Measurements from ENCODE around the gene SNX24.
A peak's percentile ranks its signal among the peaks of the same experiment; 100 is the strongest.

SNX24 gene

DNA sequence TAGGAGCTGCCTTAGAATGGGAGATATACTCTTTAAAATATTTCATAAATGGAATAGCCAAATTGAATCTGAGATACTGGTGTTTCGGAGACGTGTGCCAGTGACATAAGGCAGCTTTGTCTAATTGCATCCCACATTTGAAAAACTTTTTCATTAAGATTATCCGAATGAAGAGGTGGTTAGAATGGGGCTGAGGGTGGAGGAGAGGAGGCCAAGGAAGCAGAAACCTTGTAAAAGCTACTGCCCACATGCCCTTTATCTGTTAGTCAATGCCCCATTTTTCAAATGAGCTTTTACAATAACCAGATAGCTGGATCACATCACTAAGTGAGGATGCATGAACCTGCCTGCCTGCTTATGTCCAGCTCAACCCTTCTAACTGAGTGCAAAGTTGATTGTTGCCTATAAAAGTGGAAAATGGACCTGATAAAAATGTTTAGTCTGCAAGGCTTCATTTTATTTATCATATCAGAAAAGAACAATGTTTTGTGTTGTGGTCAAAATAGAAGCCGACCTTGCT lies 34.8 kb downstream of the SNX24 start:
- no peak overlapping the region for H3K4me3 ChIP-seq (ENCODE audit: low read depth, low read length)
- TF ChIP-seq, protein P1, sequence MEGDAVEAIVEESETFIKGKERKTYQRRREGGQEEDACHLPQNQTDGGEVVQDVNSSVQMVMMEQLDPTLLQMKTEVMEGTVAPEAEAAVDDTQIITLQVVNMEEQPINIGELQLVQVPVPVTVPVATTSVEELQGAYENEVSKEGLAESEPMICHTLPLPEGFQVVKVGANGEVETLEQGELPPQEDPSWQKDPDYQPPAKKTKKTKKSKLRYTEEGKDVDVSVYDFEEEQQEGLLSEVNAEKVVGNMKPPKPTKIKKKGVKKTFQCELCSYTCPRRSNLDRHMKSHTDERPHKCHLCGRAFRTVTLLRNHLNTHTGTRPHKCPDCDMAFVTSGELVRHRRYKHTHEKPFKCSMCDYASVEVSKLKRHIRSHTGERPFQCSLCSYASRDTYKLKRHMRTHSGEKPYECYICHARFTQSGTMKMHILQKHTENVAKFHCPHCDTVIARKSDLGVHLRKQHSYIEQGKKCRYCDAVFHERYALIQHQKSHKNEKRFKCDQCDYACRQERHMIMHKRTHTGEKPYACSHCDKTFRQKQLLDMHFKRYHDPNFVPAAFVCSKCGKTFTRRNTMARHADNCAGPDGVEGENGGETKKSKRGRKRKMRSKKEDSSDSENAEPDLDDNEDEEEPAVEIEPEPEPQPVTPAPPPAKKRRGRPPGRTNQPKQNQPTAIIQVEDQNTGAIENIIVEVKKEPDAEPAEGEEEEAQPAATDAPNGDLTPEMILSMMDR (conservative IDR thresholded peaks at IDR 0.05; ENCODE audit: low read depth, low read length), result no peak
- no peak for DNase-seq (ENCODE audit: low read depth)

DNA sequence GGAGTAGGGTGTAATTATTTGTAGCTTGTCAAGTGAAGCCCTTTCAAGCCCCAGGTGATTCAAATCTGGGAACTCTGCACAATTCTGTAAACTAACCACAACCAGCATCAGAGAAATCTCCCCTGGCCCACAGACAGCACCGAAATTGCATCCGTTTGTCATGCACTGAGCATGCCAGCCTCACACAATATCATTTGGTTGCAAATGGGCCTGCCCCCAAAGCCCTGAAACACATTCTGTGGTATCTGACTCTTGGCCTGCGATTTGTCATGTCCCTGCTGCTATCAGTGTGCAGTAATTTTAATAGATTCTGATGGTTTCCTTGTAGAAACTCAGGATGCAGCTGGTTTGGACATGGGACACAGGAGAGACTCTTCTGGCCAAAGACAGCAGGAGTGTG lies 35.3 kb downstream of the SNX24 start:
- DNase-seq (ENCODE audit: low read depth), result no peak
- TF ChIP-seq, protein P1 (conservative IDR thresholded peaks at IDR 0.05; ENCODE audit: low read depth, low read length), result no peak

GRCh38 chr5:122882831-122883230 lies 37.4 kb downstream of the SNX24 start:
- no peak overlapping the region for H3K4me3 ChIP-seq (ENCODE audit: low read depth, low read length)
- peak; percentile 59 for DNase-seq (ENCODE audit: low read depth)
- TF ChIP-seq, protein P1 (conservative IDR thresholded peaks at IDR 0.05; ENCODE audit: low read depth, low read length), result no peak

More for the DNA sequence above, 35.3 kb downstream of the SNX24 start:
- no peak overlapping the region for H3K4me3 ChIP-seq (ENCODE audit: low read depth, low read length)

- DNase-seq (ENCODE audit: low read depth), result no peak
- TF ChIP-seq, protein P1 (conservative IDR thresholded peaks at IDR 0.05; ENCODE audit: low read depth, low read length), result no peak
- no peak overlapping the region for H3K4me3 ChIP-seq (ENCODE audit: low read depth, low read length)
Observed at GRCh38 chr5:122885045-122885517, 39.7 kb downstream of the SNX24 start.

DNA sequence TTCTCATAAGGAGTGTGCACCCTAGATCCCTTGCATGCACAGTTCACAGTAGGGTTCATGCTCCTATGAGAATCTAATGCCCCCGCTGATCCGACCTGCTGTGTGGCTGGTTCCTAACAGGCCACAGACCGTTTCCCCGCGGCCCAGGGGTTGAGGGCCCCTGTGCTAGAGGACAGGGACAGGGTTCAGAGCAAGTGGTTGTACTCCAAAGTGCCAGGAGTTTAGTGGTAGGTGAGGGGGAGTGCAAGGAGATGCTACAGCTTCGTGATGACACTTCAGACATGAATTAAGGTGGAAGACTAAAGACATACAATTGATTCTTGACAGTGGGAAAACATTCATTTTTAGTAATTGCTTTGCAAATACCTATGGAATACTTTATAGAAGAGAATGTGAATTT lies 40.5 kb downstream of the SNX24 start:
- TF ChIP-seq, protein P1 (conservative IDR thresholded peaks at IDR 0.05; ENCODE audit: low read depth, low read length), result no peak
- DNase-seq (ENCODE audit: low read depth), result no peak
- H3K4me3 ChIP-seq (ENCODE audit: low read depth, low read length), result no peak overlapping the region

DNA sequence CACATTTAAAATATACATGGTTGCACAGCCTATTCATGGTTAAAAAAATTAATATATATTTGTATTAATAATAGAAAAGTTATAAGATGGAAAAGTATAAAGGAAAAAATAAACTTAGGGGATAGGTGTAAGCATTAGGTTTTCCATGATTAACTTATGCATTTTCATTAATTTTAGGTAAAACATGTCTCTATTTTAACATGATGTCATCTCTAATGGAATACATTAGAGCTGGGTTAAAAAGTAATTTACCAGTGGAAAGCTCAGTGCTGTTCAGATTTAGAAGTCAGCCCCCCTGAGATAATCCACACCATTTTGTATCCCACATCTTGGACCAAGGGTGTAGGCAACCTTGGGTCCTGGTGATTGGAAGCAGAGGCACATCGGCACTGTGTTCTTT lies 49.7 kb downstream of the SNX24 start:
- TF ChIP-seq, protein P1 (conservative IDR thresholded peaks at IDR 0.05; ENCODE audit: low read depth, low read length), result no peak

DNA sequence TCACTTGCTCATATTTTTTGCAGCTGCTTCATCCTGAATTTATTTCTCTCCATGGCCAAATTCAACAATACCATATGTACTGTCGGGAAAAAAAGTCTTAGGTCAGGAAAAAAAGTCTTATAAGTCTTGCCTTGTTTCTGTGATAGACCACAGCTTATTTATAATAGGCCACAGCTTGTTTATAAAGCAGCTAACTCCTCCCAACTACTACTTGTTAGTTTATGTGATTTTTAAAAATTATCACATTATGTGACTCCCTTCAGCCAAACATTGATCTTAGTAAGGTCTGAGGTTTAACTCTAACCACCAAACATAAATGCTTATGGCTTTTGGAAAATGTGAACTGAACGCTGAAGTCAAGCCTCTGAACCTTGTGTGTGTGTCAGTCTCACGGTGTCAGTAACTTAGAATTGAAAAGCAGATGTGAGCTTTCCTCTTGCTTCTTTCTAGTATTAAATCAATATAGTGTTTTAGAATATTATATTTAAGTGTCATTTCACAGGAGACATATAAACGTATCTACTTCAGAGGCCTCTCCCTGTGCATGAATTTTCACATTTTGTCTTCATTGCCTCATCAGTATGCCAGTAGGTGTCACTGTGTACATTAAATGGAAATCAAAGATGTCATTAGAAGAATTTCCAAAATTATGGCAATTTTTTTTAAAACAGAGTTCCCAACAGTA lies 51.3 kb downstream of the SNX24 start:
- TF ChIP-seq, protein P1 (conservative IDR thresholded peaks at IDR 0.05; ENCODE audit: low read depth, low read length), result peak; percentile 65
- DNase-seq (ENCODE audit: low read depth), result peak; percentile 65
- H3K4me3 ChIP-seq (ENCODE audit: low read depth, low read length), result no peak overlapping the region

More for the DNA sequence above, 49.7 kb downstream of the SNX24 start:
- H3K4me3 ChIP-seq (ENCODE audit: low read depth, low read length), result no peak overlapping the region
- DNase-seq (ENCODE audit: low read depth), result no peak

Data from choroid plexus epithelial cell (primary cell).